HCT116 (cell line): ENCODE measurements around the gene POLN. TPM values are rescaled to one million over a fixed set of nuclear protein-coding genes. Genes with fewer than 3 reads are reported as not detected.

Source experiments
- ATAC-seq: fragments of 200-7000 bp; cut with Tn5 transposase; 2 replicates; pipeline ENCODE4 v1.9.1; 2020; ENCODE audit warnings: mild to moderate bottlenecking, moderate library complexity
- BruUV-seq: library from RNA; stranded (reverse); fragments of 400-500 nt; replicated peaks from 2 replicates; lab custom pipeline; 2021; lab: Mats Ljungman, UMichigan
- CTCF ChIA-PET: fragments of 300-600 bp; sonication (Branson Sonifier 250); formaldehyde crosslinking; loops from one replicate; lab custom pipeline; 2021; ENCODE audit warnings: antibody characterized with exemption; lab: Charles Lee
- POLR2A ChIA-PET: fragments of 300-600, 350-600 bp; sonication (Branson Sonifier 250); formaldehyde crosslinking; loops from one replicate; lab custom pipeline; 2021; ENCODE audit warnings: antibody characterized with exemption; lab: Charles Lee
- RAD21 ChIA-PET, 2 experiments: fragments of 300-600 bp; sonication (Branson Sonifier 250); formaldehyde crosslinking; loops; one replicate each; lab custom pipeline; 2023; ENCODE audit warnings: low total read pairs in 2 of 2; ENCODE audit not compliant: uncharacterized antibody in 2 of 2, unreplicated experiment in 2 of 2, low non-redundant PET in 1 of 2; lab: Charles Lee
- DNase-seq: peaks from one replicate; pipeline ENCODE4 v3.0.0-alpha.2; 2010; ENCODE audit warnings: low read depth, low spot score
- H2AFZ ChIP-seq: fragments of 200-600 bp; shearing (Covaris generic), sonication (generic); 2 replicates; pipeline ENCODE4 v1.6.1; 2017; ENCODE audit warnings: low read depth, mixed run types, mixed read lengths, antibody characterized with exemption, low read length; ENCODE audit not compliant: poor library complexity, severe bottlenecking
- H3K27ac ChIP-seq: 2 replicates; pipeline ENCODE4 v1.5.1; 2012; ENCODE audit warnings: low read depth, low read length
- H3K27me3 ChIP-seq: fragments of 200-600 bp; sonication (generic); 2 replicates; pipeline ENCODE4 v1.6.1; 2016; ENCODE audit warnings: mixed run types, low read length, mixed read lengths; ENCODE audit not compliant: insufficient read depth
- H3K36me3 ChIP-seq, 2 experiments: fragments of 200-500 bp in 1 of 2; fragments of 200-600 bp in 1 of 2; sonication (Bioruptor generic) in 1 of 2; sonication (generic) in 1 of 2; 2 replicates each; pipeline versions ENCODE4 v1.5.1 to v1.6.1; 2014 to 2016; ENCODE audit warnings: low read length in 2 of 2, inconsistent platforms in 1 of 2, mixed read lengths in 1 of 2, mixed run types in 1 of 2; ENCODE audit not compliant: insufficient read depth in 2 of 2, control insufficient read depth in 1 of 2
- H3K4me1 ChIP-seq, 2 experiments: fragments of 200-600 bp in 1 of 2; sonication (generic) in 1 of 2; 2 replicates each; pipeline versions ENCODE4 v1.5.1 to v1.6.1; 2012 to 2017; ENCODE audit warnings: low read length in 2 of 2, inconsistent platforms in 1 of 2, mild to moderate bottlenecking in 1 of 2, mixed read lengths in 1 of 2, mixed run types in 1 of 2, moderate library complexity in 1 of 2; ENCODE audit not compliant: insufficient read depth in 2 of 2, control insufficient read depth in 1 of 2
- H3K4me2 ChIP-seq: fragments of 200-600 bp; sonication (generic); 2 replicates; pipeline ENCODE4 v1.6.1; 2017; ENCODE audit warnings: mixed run types, low read length, mixed read lengths
- H3K4me3 ChIP-seq, 2 experiments: fragments of 200-600 bp in 1 of 2; sonication (generic) in 1 of 2; replicated peaks in 1 of 2; 2 replicates each; pipeline ENCODE4 v1.5.1; 2011 to 2016; ENCODE audit warnings: low read length in 2 of 2, control low read depth in 1 of 2, low read depth in 1 of 2, mild to moderate bottlenecking in 1 of 2, mixed read lengths in 1 of 2, mixed run types in 1 of 2
- H3K79me2 ChIP-seq: fragments of 200-600 bp; sonication (generic); 2 replicates; pipeline ENCODE4 v1.6.1; 2017; ENCODE audit warnings: mild to moderate bottlenecking, mixed run types, low read length, moderate library complexity, mixed read lengths; ENCODE audit not compliant: insufficient read depth
- H3K9ac ChIP-seq: fragments of 200-600 bp; sonication (generic); 2 replicates; pipeline ENCODE4 v1.6.1; 2016; ENCODE audit warnings: low read length, mixed read lengths
- H3K9me2 ChIP-seq: fragments of 200-600 bp; sonication (generic), shearing (Covaris generic); 2 replicates; pipeline ENCODE4 v1.6.1; 2017; ENCODE audit warnings: mixed run types, mild to moderate bottlenecking, moderate library complexity; ENCODE audit not compliant: insufficient read depth
- H3K9me3 ChIP-seq, 2 experiments: fragments of 200-500 bp in 1 of 2; fragments of 200-600 bp in 1 of 2; sonication (Bioruptor generic) in 1 of 2; sonication (generic) in 1 of 2; 2 replicates each; pipeline ENCODE4 v1.6.1; 2014 to 2017; ENCODE audit warnings: low read length in 2 of 2, mixed read lengths in 2 of 2, inconsistent platforms in 1 of 2, low read depth in 1 of 2, mild to moderate bottlenecking in 1 of 2, mixed run types in 1 of 2, moderate library complexity in 1 of 2; ENCODE audit not compliant: control insufficient read depth in 1 of 2, insufficient read depth in 1 of 2
- H4K20me1 ChIP-seq: fragments of 200-600 bp; sonication (generic), shearing (Covaris generic); 2 replicates; pipeline ENCODE4 v1.6.1; 2017; ENCODE audit warnings: mixed run types, mild to moderate bottlenecking, moderate library complexity; ENCODE audit not compliant: insufficient read depth
- CEBPB ChIP-seq: IDR thresholded peaks from 2 replicates; pipeline ENCODE4 v1.6.1; 2012; ENCODE audit warnings: low read depth
- EGR1 ChIP-seq: IDR thresholded peaks from 2 replicates; pipeline ENCODE4 v1.6.1; 2012; ENCODE audit warnings: low read depth
- ELF1 ChIP-seq: IDR thresholded peaks from 2 replicates; pipeline ENCODE4 v1.6.1; 2012; ENCODE audit warnings: low read depth, borderline replicate concordance
- EZH2 ChIP-seq: fragments of 200-600 bp; sonication (generic); IDR thresholded peaks from 2 replicates; pipeline ENCODE4 v1.6.1; 2017; ENCODE audit warnings: antibody characterized with exemption, mixed run types
- EZH2phosphoT487 ChIP-seq: fragments of 200-600 bp; IDR thresholded peaks from 2 replicates; pipeline ENCODE4 v1.6.1; 2018; ENCODE audit warnings: antibody characterized with exemption, borderline replicate concordance
- JUND ChIP-seq: IDR thresholded peaks from 2 replicates; pipeline ENCODE4 v1.6.1; 2012
- POLR2A ChIP-seq: IDR thresholded peaks from 2 replicates; pipeline ENCODE4 v1.7.0; 2011; ENCODE audit warnings: borderline replicate concordance; ENCODE audit not compliant: insufficient read depth, insufficient read length; ENCODE audit errors: extremely low read depth
- POLR2AphosphoS5 ChIP-seq: IDR thresholded peaks from 2 replicates; pipeline ENCODE4 v1.6.1; 2011; ENCODE audit warnings: mild to moderate bottlenecking, low read depth, low read length, moderate library complexity
- SRF ChIP-seq: IDR thresholded peaks from 2 replicates; pipeline ENCODE4 v1.6.1; 2012; ENCODE audit warnings: low read depth
- TCF7L2 ChIP-seq: IDR thresholded peaks from 2 replicates; pipeline ENCODE4 v1.7.0; 2011; ENCODE audit warnings: borderline replicate concordance, inconsistent platforms; ENCODE audit not compliant: insufficient read depth, insufficient read length; ENCODE audit errors: extremely low read depth
- intact Hi-C: fragments of 100-400 bp; cut with micrococcal nuclease; formaldehyde crosslinking; loops from 2 replicates; pipeline ENCODE4 v1.10.0; 2022
- total RNA-seq: library from RNA; stranded (reverse); gene quantifications from one replicate; pipeline ENCODE4 v1.2.1, GENCODE V29; 2021; ENCODE audit not compliant: unreplicated experiment
- TF ChIP-seq, protein P1 (sequence below): IDR thresholded peaks from 2 replicates; pipeline ENCODE4 v1.6.1; 2012
- TF ChIP-seq, protein P2 (sequence below): IDR thresholded peaks from 2 replicates; pipeline ENCODE4 v1.6.1; 2011; ENCODE audit warnings: mild to moderate bottlenecking, low read length, moderate library complexity; ENCODE audit not compliant: insufficient replicate concordance; ENCODE audit errors: extremely low read depth
- TF ChIP-seq, protein P3 (sequence below): IDR thresholded peaks from 2 replicates; pipeline ENCODE4 v1.6.1; 2012; ENCODE audit warnings: low read depth

Gene POLN
- total RNA-seq, 1 experiment from 2014 or later = 3.1 TPM

DNA sequence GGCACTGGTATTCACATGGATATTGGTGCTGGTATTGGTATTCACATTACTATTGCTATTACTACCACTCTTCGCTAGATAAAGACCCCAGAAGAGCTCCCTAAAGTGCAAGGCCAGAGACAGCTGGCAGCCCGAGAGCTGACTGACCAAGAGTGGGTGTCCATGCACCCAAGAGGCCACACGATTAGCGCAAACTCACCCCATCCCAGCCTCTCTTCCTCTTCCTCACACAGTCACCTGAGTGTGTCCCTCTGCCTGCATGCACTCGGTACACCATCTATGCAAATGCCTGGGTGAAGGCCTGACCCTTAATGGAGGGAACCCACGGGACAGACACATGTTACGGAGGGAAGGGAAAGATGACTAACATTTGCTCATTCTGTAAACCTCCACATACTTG, 86.7 kb downstream of the POLN start:
- no peak overlapping the region for H3K27ac ChIP-seq
- TF ChIP-seq, protein P1, sequence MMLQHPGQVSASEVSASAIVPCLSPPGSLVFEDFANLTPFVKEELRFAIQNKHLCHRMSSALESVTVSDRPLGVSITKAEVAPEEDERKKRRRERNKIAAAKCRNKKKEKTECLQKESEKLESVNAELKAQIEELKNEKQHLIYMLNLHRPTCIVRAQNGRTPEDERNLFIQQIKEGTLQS = no peak
- TF ChIP-seq, protein P2, sequence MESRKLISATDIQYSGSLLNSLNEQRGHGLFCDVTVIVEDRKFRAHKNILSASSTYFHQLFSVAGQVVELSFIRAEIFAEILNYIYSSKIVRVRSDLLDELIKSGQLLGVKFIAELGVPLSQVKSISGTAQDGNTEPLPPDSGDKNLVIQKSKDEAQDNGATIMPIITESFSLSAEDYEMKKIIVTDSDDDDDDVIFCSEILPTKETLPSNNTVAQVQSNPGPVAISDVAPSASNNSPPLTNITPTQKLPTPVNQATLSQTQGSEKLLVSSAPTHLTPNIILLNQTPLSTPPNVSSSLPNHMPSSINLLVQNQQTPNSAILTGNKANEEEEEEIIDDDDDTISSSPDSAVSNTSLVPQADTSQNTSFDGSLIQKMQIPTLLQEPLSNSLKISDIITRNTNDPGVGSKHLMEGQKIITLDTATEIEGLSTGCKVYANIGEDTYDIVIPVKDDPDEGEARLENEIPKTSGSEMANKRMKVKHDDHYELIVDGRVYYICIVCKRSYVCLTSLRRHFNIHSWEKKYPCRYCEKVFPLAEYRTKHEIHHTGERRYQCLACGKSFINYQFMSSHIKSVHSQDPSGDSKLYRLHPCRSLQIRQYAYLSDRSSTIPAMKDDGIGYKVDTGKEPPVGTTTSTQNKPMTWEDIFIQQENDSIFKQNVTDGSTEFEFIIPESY = no peak
- TF ChIP-seq CEBPB (no peak), EZH2 (no peak), SRF (no peak), JUND (no peak)
- no peak overlapping the region for H3K9ac ChIP-seq
- no peak overlapping the region for H3K4me2 ChIP-seq
- no peaks in the 10 kb centered on the region for H3K9me3 ChIP-seq
- H3K27me3 ChIP-seq = no peaks in the 10 kb centered on the region
- BruUV-seq = no TSS peak
- no peaks in the 10 kb centered on the region for H4K20me1 ChIP-seq
- DNase-seq (no peak), ATAC-seq (no peak)
- no peaks in the 10 kb centered on the region for H3K9me2 ChIP-seq
- RAD21 ChIA-PET = no interaction called here
- H3K79me2 ChIP-seq = no peaks in the 10 kb centered on the region
- 0 out of 4 replicates have a peak, but pooled peaks cover 0 to 3% of the 10 kb centered on the region in 2 experiments for H3K4me1 ChIP-seq
- no peak overlapping the region for H2AFZ ChIP-seq
- H3K4me3 ChIP-seq = no peak overlapping the region
- POLR2A ChIA-PET = no interaction called here
- intact Hi-C loops = no loop called here
- CTCF ChIA-PET = no interaction called here
- H3K36me3 ChIP-seq = no peaks in the 10 kb centered on the region

DNA sequence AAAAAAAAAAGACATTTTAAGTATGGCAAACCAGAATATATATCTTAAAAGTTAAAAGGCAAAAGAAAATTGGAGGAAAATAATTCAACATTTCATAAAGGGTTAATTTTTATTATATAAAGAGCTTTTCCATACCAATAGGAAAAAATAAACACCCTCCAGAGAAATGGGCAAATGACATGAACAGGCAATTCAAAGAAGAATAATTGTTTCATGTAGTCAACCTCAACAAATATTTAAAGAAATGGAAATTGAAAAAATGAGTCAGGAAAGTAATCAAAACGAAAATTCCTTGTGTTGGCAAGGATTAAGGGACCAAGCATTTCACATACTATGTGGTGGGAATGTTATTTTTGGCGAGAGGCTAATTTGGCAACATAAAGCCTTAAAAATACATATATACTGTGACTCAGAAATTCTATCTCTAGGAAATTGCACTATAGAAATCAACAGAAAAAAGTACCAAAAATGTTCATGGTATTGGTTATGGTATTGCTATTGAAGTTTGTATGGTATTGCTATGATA, 87.6 kb downstream of the POLN start:
- H3K9me2 ChIP-seq = no peaks in the 10 kb centered on the region
- BruUV-seq = no TSS peak
- no peak for DNase-seq
- no peak overlapping the region for H3K27ac ChIP-seq
- H3K9me3 ChIP-seq = no peaks in the 10 kb centered on the region
- intact Hi-C loops = no loop called here
- H2AFZ ChIP-seq = no peak overlapping the region
- ChIA-PET RAD21 (interaction anchor here in 1 of 2 experiments (0.6 kb wide), 1 partner anchor 55 kb away, joined by 3 read pairs; no protein-coding TSS in a partner anchor), POLR2A (no interaction called here), CTCF (no interaction called here)
- no peak overlapping the region for H3K4me2 ChIP-seq
- H3K4me1 ChIP-seq = no peaks in the 10 kb centered on the region
- H4K20me1 ChIP-seq = no peaks in the 10 kb centered on the region
- no peaks in the 10 kb centered on the region for H3K79me2 ChIP-seq
- H3K36me3 ChIP-seq = no peaks in the 10 kb centered on the region
- no peak for ATAC-seq
- H3K9ac ChIP-seq = no peak overlapping the region
- no peak overlapping the region for H3K4me3 ChIP-seq
- no peaks in the 10 kb centered on the region for H3K27me3 ChIP-seq
- TF ChIP-seq POLR2AphosphoS5 (no peak), POLR2A (no peak), ELF1 (no peak), EZH2phosphoT487 (no peak), EZH2 (no peak), CEBPB (no peak), EGR1 (no peak), TCF7L2 (no peak)
- TF ChIP-seq, protein P3, sequence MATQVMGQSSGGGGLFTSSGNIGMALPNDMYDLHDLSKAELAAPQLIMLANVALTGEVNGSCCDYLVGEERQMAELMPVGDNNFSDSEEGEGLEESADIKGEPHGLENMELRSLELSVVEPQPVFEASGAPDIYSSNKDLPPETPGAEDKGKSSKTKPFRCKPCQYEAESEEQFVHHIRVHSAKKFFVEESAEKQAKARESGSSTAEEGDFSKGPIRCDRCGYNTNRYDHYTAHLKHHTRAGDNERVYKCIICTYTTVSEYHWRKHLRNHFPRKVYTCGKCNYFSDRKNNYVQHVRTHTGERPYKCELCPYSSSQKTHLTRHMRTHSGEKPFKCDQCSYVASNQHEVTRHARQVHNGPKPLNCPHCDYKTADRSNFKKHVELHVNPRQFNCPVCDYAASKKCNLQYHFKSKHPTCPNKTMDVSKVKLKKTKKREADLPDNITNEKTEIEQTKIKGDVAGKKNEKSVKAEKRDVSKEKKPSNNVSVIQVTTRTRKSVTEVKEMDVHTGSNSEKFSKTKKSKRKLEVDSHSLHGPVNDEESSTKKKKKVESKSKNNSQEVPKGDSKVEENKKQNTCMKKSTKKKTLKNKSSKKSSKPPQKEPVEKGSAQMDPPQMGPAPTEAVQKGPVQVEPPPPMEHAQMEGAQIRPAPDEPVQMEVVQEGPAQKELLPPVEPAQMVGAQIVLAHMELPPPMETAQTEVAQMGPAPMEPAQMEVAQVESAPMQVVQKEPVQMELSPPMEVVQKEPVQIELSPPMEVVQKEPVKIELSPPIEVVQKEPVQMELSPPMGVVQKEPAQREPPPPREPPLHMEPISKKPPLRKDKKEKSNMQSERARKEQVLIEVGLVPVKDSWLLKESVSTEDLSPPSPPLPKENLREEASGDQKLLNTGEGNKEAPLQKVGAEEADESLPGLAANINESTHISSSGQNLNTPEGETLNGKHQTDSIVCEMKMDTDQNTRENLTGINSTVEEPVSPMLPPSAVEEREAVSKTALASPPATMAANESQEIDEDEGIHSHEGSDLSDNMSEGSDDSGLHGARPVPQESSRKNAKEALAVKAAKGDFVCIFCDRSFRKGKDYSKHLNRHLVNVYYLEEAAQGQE = no peak
